ENCODE data around the gene RNFT2.

RNFT2 gene

DNA sequence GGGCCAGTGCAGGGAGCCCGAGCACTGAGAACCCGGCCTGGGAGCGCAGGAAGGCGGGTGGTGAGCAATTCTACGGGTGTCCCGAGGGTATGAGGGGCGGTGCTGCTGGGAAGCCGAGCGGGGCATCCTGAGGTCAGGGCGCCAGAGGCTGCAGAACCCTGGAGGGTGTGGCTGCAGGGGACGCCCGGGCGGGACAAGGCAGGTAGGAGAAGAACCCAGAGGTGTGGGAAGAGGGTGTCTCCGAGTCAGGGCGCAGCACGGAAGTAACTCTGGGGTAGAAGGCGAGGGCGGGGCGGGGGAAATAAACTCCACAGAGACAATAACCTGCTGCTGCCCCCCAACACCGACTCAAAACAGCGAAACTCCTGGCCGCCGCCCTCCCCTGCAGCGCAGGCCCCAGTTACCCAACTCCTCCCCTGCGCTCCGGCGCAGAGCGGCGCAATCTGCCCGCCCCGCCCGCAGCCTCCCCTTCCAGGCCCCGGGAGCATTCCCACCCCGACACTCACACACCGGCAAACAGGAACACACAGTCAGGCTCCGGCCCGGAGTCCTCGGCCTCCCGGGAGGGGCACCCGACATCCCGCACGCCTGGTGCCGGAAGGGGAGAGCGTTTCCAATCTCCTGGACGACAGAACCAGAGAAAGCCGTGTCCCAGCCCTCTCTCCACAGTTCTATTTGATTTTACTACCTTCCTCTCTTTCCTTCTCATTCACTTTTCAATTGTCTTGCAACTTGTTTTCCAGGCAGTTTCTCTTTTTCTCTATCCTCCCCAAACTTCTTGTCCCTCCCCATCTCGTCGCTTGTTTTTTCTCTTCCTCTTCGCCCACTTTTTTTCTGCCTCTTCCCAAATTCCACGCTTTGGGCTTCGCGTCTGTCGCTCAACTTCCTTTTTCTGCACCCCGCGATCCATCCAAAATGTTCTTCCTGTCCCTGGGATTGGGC, 140.7 kb downstream of the RNFT2 start:
- no peak for DNase-seq (ENCODE audit: low spot score)

DNA sequence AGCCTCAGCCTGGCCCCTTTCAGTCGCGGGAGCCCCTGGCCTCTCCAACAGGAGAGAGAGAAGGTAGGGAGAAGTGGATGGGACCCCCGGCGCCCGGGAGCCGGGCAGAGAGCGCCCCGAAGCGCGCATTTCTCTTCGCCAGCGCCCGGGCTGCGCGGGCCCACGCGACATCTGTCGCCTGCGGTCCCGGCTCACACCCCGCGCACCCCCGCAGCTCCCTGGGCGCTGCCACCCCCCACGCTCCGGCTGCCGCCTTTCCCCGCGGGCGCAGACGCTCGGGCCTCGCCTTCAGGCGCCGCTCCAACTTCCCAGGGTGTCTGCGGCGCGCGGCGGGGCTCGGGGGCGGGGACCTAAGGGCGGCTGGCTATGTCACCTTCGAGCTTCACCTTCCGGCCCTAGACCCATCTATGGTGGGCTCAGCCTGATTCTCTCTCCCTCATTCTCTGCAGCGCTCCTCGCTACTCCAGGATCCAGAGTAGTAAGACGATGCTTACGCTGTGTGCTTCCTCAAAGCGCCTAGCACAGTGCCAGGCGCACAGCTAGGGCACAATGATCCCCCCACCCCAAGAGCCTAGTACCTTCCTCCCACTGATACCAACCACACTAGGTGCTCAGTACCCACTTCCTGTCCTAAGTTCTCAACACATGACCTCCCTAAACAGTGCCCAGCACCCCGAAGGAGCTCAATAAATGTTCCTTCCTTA, 141.5 kb downstream of the RNFT2 start:
- DNase-seq (ENCODE audit: low spot score), result no peak

DNA sequence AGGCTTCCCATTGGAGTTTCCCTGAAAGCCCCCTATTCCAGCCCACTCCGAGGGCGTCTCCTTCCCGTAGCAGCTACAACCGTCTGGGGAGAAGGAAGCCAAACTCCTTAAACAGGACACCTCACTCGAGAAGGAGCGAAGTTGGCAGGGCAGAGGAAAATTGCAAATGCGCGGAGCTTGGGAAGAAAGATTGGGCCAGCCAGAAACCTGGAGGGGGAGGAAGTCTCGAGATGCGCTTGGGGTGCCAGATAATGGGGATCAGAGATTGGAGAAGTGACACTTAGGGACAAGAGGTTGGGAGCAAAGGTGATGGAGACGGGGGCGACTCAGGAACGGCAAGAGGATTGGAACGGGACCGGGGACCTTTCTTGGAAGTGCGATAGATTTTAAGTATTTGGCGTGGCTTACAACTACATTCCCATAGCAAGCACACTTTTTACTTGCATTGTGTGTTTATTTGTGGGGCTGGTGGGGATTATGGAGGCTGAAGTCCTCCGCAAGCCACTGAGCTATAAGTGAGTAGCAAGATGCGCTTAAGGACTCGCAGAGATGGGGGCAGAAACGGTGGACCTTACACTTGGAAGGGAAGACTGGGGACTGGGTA, 142.2 kb downstream of the RNFT2 start:
- DNase-seq (ENCODE audit: low spot score), result no peak

DNA sequence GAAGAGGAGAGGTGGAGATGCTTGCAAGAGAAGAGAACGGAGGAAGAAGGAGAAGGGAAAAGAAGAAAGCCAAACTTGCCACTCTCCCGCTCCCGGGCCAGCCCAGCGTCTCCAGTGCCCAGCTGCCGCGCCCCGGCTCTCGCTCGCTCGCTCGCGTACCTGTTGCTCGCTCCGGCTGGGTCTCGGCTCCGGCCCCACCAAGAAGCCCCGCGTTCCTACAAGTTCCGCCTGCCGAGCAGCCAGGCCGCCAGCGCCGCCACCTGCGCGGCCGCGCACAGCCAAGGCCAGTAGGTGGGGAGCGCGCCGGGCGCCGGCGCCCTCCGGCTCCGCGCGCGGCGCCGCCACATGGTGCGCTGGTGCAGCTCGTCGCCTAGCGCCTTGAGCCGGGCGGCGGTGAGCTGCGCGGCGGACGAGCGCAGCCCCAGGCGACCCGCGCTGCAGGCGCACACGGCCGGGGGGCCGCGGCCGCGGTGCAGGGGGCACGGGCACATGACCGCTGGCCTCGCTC, 142.8 kb downstream of the RNFT2 start:
- peak; percentile 22 for DNase-seq (ENCODE audit: low spot score)

DNA sequence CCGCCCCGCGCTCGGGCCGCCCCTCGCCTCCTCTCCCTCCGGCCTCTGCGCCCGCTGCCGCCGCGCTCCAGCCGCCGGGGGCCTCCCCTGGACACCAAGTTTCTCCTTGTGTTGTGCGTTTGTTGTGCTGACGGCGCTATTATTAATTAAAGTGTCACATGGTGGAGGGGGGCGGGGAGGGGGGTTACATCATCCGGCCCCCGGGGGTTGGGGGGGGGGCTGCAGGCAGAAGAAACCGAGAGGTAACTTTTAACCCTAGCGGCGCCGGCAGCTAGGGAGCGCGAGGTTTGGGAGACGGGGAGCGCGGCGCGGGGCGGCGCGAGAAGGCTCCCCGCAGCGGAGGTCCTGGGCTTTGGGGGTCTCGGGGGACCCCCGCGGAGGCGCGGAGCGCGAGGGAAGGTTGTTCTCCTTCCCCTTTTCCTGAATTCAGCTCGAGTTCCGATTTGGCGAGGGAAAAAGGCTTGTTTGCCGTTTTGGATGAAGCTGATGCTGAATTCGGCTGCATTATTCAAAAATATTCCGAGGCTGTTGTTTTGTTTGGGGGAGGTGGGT, 143.3 kb downstream of the RNFT2 start, which contains the start of gene HRK:
HRK (minus strand) TSS at position 117 of the 552 bp plus-strand sequence. CDS start 134 bp downstream, outside the sequence.
- DNase-seq (ENCODE audit: low spot score), result no peak

DNA sequence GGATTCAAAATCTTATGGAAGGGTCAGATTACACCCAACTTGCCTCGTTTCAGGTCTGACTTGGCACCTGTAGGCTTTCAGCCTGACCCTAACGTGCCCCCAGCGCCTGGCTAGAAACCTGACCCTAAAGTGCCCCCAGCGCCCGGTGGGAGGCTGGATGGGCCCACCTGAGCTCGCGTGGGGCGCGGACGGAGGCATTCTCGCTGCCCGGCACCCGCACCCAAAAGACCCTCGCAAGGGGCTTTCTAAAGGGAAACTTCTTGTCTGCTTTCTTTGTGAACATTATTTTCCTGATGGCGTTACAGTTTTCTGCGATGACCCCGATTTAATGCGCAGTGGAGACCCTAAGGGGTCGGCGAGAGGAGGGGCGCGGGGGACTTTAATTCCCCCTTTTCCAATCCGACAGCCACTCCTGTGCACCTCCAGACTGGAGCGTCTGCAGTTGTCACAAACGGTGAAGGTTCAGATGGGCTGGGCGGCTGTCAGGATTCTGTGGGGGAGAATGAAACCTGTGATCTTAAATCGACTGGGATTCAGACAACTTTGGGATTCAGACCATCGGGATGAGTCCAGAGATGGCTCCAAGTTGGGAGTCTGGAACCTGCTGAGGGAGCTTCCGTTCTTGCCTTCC, 143.9 kb downstream of the RNFT2 start:
- no peak for DNase-seq (ENCODE audit: low spot score)

DNA sequence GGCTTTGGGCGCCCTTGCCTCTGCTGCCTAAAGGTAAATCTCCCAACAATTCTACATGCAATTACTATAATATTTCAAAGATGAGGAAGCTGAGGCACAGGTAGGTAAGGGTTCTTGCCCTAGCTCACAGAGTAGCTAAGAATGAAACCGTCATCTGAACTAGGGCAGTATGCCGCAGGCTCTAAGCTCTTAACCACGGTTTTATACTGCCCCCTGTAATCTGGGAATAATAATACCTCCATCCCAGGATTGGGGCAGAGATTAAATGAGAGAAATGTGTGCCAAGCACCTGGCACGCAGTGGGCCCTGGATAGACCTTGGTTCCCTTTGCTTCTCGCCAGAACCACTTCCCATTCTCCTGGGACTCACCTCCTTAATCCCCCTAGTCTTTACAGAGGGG, 144.6 kb downstream of the RNFT2 start:
- no peak for DNase-seq (ENCODE audit: low spot score)

DNA sequence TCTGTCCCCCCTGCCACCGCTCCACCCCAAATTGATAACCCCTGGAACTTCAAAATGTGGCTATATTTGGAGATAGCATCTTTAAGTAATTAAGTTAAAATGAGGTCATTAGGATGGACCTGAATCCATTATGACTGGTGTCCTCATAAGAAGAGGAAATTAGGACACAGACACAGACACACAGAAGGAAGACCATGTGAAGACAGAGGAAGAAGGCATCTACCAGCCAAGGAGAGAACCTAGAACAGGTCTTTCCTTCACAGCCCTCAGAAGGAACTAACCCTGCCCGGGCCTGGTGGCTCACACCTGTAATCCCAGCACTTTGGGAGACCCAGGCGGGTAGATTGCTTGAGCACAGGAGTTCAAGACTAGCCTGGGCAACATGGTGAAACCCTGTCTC, 146.8 kb downstream of the RNFT2 start:
- DNase-seq (ENCODE audit: low spot score), result no peak

DNA sequence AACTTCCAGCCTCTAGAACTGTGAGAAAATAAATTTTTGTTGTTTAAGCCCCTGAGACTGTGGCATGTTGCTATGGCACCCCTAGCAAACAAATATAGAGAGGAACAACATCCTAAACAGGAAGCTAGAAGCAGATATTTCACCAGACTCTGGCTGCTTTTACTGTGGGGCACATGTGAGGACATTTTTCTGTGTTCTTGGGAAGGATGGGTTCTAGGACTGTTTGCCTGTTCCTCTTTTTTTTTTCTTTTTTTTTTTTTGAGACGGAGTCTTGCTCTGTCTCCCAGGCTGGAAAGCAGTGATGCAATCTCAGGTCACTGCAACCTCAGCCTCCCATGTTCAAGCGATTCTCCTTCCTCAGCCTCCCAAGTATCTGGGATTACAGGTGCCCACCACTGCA, 147.4 kb downstream of the RNFT2 start:
- DNase-seq (ENCODE audit: low spot score), result no peak

DNA sequence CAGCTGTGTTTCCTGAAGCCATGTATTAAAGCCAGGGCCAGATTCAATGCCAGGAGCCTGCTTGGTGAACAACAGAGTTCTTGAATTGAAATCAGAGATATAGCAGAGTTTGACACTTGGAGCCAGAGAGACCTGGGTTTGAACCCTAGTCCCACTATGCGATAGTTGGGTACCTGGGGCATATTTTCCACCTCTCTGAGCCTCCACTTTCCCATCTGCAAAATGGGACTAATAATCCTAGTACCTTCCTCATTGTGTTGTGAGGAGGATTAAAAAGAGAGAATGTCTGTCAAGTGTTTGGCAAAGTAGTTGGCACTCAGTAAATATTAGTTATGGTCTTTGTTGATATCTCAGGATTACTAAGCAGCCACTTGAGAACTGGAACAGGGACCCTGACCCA, 149.1 kb downstream of the RNFT2 start:
- no peak for DNase-seq (ENCODE audit: low spot score)

DNA sequence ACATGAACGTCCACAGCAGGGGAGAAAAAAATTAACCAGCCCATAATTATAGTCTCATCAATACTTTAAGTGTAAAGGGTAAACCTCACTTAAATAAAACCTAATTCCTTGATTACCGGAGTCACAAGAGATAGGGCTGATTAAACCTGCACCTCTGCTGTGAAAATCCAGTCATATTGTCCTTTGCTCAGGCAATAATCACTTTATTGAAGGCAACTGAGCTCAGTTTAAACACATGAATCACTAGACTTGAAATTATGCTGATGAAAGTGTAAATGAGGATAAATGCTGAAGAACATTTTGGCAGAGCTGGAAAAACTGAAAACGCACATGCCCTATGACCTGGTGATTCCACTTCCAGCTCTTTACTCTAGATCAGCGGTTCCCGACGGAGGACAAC, 149.8 kb downstream of the RNFT2 start:
- DNase-seq (ENCODE audit: low spot score), result no peak

DNA sequence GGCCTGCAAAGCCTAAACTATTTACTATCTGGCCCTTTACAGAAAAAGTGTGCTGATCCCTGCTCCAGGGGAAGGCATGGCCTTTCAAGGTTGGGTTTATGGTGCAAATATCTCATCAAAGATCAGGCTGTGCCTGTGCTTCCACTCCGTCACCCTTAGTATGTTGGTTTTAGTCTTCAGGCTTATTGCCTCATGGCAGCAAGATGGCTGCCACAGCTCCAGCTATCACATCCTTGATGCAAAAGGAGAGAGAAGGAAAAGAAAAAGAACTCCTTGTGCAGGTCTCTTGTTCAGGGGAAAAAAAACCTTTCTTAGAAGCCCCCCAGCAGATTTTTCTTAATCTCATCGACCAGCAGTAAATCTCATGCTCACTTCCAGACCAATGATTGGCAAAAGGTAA, 152.2 kb downstream of the RNFT2 start:
- DNase-seq (ENCODE audit: low spot score), result no peak

DNA sequence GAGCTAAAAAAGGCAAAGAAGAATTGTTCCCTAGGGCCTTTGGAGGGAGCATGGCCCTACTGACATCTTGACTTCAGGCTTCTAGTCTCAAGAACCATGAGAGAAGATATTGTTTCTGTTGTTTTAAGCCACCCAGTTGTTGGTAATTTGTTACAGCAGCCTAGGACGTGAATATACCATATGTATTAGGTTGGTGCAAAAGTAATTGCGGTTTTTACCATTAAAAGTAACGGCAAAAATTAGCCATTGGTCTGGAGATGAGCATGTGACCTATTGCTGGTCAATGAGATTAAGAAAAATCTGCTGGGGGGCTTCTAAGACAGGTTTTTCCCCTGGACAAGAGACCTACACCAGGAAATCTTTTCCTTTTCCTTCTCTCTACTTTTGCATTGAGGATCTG, 152.9 kb downstream of the RNFT2 start:
- no peak for DNase-seq (ENCODE audit: low spot score)

DNA sequence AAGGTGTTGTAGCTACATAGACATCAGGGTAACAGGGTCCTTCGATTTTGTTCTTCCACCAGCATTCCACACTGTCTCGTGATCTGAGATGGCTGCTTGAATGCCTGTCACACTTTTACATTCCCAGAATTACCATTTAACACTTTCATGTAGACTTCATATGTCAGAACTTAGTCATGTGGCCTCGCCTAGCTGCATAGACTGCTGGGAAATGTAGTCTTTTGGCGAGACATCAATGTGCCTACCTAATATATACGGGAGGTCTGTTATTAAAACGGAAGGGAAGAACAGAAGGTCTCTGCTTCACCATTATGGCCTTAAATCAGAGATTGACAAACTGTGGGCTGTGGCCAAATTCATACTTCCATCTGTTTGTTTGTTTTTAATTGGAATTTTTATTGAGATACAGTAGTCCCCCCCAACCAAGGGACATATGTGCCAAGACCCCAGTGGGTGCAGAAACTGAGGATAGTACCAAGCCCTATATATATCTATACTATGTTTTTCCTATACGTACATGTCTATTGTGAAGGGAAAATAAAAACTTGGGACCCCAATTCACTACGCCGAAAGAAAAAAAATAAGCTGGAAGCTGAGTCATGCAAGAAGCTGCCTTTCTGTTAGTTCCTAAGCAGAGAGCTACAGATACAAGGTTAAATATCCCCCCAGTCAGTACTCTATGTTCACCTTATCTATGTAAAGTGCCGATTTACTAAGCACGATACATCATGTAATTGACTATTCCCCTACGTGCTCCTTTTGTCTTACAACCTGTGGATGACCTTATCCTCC, 154.4 kb downstream of the RNFT2 start:
- no peak for DNase-seq (ENCODE audit: low spot score)

DNA sequence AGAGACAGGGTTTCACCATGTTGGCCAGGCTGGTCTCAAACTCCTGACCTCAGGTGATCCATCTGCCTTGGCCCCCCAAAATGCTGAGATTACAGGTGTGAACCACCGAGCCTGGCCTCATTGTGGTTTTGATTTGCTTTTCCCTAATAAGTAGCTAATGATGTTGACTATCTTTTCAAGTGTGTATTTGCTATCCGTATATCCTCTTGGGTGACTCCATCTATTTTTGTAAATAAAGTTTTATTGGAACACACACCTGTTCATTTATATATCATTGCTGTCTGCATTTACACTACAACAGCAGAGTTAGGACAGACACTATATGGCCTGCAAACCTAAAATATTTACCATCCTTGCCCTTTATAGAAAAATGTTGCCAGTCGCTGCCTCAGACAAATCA, 156.8 kb downstream of the RNFT2 start:
- DNase-seq (ENCODE audit: low spot score), result no peak

DNA sequence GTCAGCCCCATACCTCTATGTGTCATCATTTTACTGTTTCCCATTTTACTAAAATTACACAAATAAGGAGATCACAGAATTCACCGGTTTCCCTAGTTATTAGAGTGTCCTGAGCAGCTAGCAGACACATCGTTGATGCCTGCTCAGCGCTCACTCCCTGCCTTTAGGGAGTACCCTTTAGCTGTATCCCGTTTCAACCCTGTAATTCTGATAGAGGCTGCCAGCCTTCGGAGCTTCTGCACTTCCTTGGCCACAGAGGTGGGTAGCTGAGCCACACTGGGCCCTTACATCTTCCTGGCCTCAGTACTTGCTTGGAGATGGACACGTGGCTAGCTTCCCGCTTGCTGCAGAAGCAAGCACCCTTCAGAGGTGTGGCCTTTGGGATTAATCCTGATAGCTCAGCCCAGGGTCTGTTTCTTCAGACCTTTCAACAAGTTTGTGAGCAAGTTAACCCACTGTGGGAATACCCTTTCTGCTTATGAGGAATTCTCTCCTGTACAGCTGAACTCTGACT, 158.4 kb downstream of the RNFT2 start:
- DNase-seq (ENCODE audit: low spot score), result no peak

DNA sequence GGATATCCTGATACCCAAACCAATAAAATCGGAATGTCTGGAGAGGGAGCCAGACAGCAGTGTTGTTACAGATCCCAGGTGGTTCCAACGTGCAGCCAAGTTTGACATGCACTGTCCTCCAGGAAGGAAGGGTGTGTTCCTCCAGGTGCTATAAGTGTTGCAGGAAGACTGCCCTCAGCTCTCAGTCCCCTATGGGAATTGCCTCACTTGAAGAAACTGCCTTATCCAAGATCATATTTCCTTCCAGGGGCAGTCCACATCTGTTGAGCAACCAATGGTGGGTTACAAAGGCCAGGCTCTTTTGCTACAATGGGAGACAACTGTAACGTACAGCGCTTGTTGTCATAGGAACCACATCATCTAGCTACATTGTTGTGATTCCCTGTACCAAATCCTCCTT, 159.4 kb downstream of the RNFT2 start:
- no peak for DNase-seq (ENCODE audit: low spot score)

DNA sequence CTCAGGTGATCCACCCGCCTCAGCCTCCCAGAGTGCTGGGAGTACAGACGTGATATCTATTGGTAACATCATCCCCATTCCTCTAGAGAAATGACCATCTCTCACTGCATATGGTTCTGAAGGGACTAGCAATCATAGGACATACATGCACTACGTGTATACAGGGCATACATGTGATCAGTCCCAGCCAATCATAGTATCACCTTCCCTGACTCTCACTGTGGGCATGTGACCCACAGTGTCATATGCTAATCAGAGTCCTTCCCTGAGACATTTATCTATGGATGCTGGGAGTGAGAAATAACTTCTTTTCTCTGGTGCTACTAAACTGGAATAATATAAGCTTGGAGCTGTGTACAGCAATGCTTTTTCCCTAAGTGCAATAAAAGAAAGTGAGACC, 160.6 kb downstream of the RNFT2 start:
- DNase-seq (ENCODE audit: low spot score), result no peak

DNA sequence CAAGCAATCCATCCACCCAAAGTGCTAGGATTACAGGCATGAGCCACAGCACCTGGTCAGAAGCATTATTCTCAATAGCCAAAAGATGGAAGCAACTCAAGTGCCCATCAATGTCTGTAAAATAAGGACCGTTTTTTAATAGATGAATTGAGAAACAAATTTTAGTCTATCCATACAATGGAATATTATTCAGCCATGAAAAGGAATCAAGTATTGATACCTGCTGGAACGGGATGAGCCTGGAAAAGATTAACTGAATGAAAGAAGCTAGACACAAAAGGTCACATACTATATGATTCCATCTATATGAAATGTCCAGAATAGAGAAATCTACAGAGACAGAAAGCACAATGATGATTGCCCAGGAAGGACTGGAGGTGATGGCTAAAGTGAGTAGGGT, 163.5 kb downstream of the RNFT2 start:
- DNase-seq (ENCODE audit: low spot score), result no peak

All from activated CD4-positive, alpha-beta T cell treated with anti-CD3 and anti-CD28 coated beads, Interleukin-2, Interleukin-4, amounts not matched to agents 100 ng/mL and 50 ng/mL, durations not matched to agents 16 hours and 8 hours (primary cell).